Stimulated activated CD8-positive, alpha-beta memory T cell treated with anti-CD3 and anti-CD28 coated beads, Interleukin-2, amount 100 ng/mL, for 48 hours (primary cell): ENCODE measurements around the gene U2AF2.

Source experiments
- DNase-seq, 2 donors: peaks; one replicate each; pipeline ENCODE4 v3.0.0-alpha.2; 2020; ENCODE audit warnings: low read depth in 2 of 2

Gene U2AF2

DNA sequence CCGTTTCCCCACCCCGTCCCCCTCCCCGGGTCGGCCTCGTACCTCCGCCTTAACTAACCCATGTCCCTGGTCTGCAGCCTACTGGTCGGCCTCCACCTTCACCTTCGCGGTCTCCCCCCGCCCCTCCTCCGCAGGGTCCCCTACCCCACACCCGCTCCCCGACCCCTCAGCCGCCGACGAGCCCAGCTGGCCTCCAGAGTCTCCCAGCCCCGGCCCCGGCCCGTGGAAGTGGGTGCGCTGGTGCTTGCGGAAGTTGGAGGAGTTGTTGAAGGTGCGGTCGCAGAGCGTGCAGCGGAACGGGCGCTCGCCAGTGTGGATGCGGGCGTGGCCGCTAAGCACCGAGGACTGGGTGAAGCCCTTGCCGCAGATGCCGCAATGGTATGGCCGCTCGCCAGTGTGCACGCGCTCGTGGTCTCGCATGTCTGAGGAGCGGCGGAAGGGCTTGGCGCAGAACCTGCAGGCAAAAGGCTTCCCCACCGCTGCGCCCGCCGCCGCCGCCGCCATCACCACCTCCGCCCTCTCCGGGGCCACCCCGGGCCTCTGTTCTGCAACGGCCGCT lies 33.1 kb upstream of the U2AF2 start:
- DNase-seq: no peak

GRCh38 chr19:55622242-55622969 lies 32.4 kb upstream of the U2AF2 start:
- DNase-seq: no peak

- no peak for DNase-seq
Observed at GRCh38 chr19:55623130-55623529, 31.7 kb upstream of the U2AF2 start.

DNA sequence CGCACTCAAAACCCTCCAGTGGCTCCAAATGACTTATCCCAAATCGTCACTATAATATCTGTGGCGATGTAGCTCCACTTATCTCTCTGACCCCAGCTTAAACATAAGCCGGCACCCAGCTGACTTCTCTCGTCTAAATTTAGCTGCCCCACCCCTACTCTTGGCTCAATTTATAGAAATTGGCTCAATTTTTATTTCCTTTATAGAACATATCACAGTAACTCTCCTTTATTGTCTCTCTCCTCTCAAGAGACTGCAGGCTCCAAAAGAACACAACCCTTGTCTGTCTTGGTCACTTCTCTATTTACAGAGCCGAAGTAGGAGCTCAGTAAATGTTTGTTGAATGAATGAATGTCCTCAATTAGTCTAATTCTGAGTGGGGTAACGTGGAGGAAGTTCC lies 31.3 kb upstream of the U2AF2 start:
- no peak for DNase-seq

DNA sequence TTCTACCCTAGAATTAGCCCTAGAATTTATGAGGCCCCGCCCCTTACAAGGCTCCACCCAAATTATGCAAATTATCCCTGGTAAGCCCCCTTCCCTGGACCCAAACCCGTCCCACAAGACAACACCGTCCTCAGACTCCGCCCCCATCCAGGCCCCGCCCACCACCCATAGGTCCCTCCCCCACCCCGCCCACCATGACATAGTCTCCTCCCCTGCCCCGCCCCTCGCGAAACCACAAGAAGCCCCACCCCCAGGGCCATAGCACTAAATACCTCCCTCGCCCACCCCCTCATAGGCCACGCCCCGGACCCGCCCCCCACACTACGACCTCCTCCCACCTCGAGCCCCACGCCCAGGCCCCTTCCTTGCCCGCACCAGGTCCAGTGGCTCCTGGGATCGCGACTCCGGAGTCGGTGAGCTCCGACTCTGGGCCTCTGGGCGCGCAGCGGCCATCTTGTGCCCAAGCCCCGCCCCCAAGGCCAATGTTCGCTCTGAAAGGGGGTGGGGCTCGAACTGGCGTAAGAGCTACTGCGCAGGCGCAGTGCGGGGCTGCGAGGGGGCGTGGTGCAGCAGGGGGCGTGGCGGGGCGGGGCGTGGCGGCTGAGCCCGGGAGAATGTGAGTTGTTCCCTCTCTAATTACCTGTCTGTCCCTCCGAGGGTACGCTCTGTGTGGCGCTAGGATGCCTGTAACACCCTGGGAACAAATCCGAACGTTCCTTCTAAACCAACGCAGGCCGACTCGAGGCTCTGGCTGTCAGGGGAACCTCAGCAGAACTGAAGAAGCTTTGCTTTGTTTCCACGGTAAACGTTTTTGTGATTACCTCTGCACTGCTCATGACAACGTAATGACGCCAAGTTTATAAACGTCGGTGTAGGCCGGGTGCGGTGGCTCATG lies 30.5 kb upstream of the U2AF2 start, which contains the start of gene ZNF784:
TSS of gene ZNF784 (minus strand) at position 458 of the 895 bp plus-strand sequence. CDS start at position 453, 5 bp downstream.
- peak; percentile 89 to 96 for DNase-seq

- DNase-seq: no peak
Observed at GRCh38 chr19:55625004-55625326, 29.9 kb upstream of the U2AF2 start.

GRCh38 chr19:55626350-55626749 lies 28.5 kb upstream of the U2AF2 start:
- no peak for DNase-seq

DNA sequence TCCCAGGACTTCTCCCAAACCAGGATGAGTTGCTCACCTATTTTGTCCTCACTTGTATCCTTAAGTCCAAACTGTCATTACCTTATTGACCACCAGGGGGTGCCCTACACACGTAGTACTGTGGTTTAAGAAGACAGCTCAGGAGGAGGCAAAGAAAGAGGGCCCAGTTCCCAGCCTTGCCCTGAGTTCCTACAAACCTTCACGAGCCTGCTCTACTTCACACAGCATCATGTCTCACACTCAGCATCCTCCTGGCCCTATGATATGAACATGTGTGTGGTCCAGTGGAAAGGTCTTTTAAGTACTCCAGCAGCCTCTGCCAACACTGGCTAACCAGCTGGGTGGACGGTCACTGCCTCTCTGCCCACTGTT lies 22.4 kb upstream of the U2AF2 start:
- DNase-seq: peak; percentile 62 to 74

DNA sequence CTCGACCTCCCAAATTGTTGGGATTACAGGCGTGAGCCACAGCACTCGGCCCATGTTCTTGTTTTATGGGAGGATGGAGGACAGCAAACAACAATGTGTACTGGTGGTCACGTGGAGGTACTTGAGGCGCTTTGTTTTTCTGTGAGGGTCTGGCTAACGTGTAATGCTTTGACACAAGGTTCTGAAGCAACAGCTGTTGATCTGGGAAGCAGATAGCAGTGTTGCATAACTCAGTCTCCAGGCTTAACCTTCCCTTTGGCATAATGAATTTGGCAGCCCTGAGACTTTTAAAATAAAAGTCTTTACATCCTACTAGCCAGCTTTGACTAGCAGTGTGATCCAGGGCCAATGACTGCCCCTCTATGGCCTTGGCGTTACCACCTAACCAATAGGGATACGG lies 21.0 kb upstream of the U2AF2 start:
- DNase-seq: no peak

DNA sequence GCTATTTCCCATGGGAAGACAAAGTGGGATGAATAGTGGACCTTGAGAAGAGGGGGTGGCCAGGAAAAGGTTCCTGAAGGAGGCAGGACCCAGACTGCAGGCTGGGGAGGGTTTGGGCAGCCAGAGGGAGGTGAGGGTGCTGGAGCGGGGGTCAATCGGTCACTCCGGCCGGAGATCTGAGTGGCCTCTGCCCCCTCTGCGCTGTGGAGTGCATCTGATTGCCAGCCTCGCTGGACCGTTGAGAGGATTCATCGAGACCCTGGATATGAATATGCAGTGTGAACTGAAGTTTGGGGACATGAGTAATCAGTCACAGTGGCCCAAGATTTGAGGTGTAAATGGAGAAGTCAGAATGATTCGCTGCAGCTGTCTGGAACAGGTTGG lies 19.5 kb upstream of the U2AF2 start:
- DNase-seq: no peak

DNA sequence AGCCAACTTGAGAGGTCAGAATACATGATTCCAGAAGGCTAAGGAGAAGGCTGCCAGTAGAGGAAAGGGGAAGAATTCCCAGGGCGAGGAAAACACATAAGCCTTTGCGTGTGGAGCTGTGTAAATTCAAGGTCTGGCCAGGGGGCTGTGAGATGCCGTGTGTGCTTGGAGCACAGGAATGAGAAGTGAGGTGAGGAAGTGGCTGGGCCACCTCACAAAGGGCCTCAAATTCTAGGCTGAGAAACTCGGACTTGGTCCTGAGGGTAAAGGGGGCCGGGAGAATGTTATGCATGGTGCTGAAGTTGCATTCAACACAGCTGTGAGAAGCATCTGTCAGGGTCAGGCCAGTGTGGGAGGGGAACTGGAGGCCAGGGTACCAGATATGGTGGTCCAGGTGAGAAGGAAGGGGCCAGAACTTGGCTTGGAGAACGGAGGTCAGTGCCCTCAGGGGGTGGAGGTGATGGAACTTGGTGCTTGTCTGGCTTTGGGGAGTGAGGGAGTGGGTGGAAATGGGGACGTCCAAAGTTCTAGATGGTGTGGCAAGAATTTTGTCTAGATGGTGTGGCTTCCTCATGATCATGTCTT lies 18.9 kb upstream of the U2AF2 start:
- no peak for DNase-seq

- no peak for DNase-seq
Observed at GRCh38 chr19:55636723-55637122, 18.1 kb upstream of the U2AF2 start.

DNA sequence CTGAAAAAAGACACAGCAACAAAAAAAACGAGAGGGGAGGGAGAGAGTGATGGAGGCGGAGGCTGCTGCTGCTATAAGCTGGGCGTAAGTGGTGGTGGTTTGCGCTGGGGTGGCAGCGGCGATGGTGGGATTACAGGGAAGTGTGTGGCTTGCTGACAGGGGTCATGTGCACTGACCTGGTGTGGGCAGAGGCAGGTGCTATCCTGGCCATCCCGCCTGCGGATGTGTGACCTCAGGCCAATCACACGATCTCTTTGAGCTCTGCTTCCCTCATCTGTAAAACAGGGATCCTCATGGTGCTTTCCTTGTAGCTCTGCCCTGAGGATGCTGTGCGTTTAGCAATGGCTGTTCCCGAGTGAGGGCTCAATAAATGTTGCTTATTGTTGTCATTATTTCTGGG lies 17.3 kb upstream of the U2AF2 start:
- no peak for DNase-seq

DNA sequence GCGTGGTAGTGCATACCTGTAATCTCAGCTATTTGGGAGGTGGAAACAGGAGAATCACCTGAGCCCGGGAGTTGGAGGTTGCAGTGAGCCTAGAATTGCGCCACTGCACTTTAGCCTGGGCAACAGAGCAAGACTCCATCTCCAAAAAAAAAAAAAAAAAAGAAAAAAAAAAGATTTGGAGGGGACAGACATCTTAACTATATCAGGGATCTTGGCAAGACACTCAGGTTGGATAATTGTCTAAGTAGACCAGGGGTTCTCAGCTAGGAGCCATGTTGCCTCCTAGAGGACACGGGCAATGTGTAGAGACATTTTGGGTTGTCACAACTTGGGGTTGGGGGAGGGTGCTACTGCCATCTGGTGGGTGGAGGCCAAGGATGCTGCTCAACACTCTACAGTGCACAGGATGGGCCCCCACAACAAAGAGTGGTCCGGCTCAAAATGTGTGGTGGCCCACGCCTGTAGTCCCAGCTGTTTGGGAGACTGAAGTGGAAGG lies 15.9 kb upstream of the U2AF2 start:
- DNase-seq: peak in 1 of 2 donors; percentile 59

- peak; percentile 63 to 65 for DNase-seq
Observed at GRCh38 chr19:55640043-55640576, 14.7 kb upstream of the U2AF2 start.

GRCh38 chr19:55640577-55641425 lies 14.0 kb upstream of the U2AF2 start, which contains the start of gene ZNF580:
TSS of gene ZNF580 (plus strand) at chr19:55641002. CDS start at chr19:55642509, 1,507 bp downstream.
- peak; percentile 56 to 64 for DNase-seq

- DNase-seq: no peak
Observed at GRCh38 chr19:55641426-55642152, 13.2 kb upstream of the U2AF2 start.

GRCh38 chr19:55642153-55643002 lies 12.5 kb upstream of the U2AF2 start:
- no peak for DNase-seq
